ENCODE results near the gene HCN4.

- TF ChIP-seq CTCF (IDR thresholded peaks at IDR 0.05; ENCODE audit: extremely low read depth in 1 of 2, insufficient read depth in 1 of 2, low read depth in 1 of 2, low read length in 2 of 2) (no peak), EZH2 (IDR thresholded peaks at IDR 0.05; ENCODE audit: borderline replicate concordance, low read depth, low read length, severe bottlenecking) (no peak), MAX (IDR thresholded peaks at IDR 0.05; ENCODE audit: insufficient read depth, insufficient read length) (no peak), POLR2AphosphoS5 (IDR thresholded peaks at IDR 0.05; ENCODE audit: insufficient read depth, low read depth, low read length) (no peak), POLR2A (IDR thresholded peaks at IDR 0.05; ENCODE audit: low read depth, low read length) (no peak), JUN (IDR thresholded peaks at IDR 0.05; ENCODE audit: borderline replicate concordance, insufficient read depth, insufficient read length, low read depth) (no peak), GATA2 (IDR thresholded peaks at IDR 0.05; ENCODE audit: insufficient read depth, insufficient read length, low read depth, low read length) (no peak), FOS (IDR thresholded peaks at IDR 0.05; ENCODE audit: borderline replicate concordance, insufficient read depth, low read length) (no peak), MYC (IDR thresholded peaks at IDR 0.05; ENCODE audit: low read depth, low read length) (no peak)
These were observed 13.0 kb downstream of the HCN4 start for GRCh38 chr15:73355612-73356265.

Data from endothelial cell of umbilical vein (primary cell).